Activated CD8-positive, alpha-beta T cell treated with anti-CD3 and anti-CD28 coated beads for 36 hours (primary cell): Measurements from ENCODE around the gene STYXL1. TPM values are rescaled to one million over a fixed set of nuclear protein-coding genes. Genes with fewer than 3 reads are reported as not detected.

ENCODE experiments used
- ATAC-seq: fragments of 200-7000 bp; cut with Tn5 transposase; one replicate; pipeline ENCODE4 v1.10.0; 2021; ENCODE audit warnings: mild to moderate bottlenecking, moderate library complexity
- CTCF ChIA-PET: fragments of 350-600 bp; sonication (Branson Sonifier 250); formaldehyde crosslinking; loops from one replicate; lab custom pipeline; 2021; ENCODE audit warnings: antibody characterized with exemption; lab: Charles Lee
- POLR2A ChIA-PET: fragments of 350-600 bp; sonication (Branson Sonifier 250); formaldehyde crosslinking; loops from one replicate; lab custom pipeline; 2021; ENCODE audit warnings: antibody characterized with exemption; lab: Charles Lee
- DNase-seq: peaks from one replicate; pipeline ENCODE4 v3.0.0-alpha.2; 2020
- H3K27ac Mint-ChIP-seq: one replicate; pipeline ENCODE4 v1.8.0; 2021; ENCODE audit warnings: mild to moderate bottlenecking, mixed read lengths
- H3K27me3 Mint-ChIP-seq: one replicate; pipeline ENCODE4 v1.8.0; 2021; ENCODE audit warnings: mixed read lengths
- H3K36me3 Mint-ChIP-seq: one replicate; pipeline ENCODE4 v1.8.0; 2021; ENCODE audit warnings: low read depth, mixed read lengths
- H3K4me1 Mint-ChIP-seq: one replicate; pipeline ENCODE4 v1.8.0; 2021; ENCODE audit warnings: low read depth, mixed read lengths
- H3K4me3 Mint-ChIP-seq: one replicate; pipeline ENCODE4 v1.8.0; 2021; ENCODE audit warnings: mild to moderate bottlenecking, moderate library complexity, mixed read lengths
- H3K9me3 Mint-ChIP-seq: one replicate; pipeline ENCODE4 v1.8.0; 2021; ENCODE audit warnings: mixed read lengths
- CTCF ChIP-seq: fragments of 200-600 bp; IDR thresholded peaks from one replicate; pipeline ENCODE4 v1.8.0; 2022; ENCODE audit warnings: antibody characterized with exemption, mild to moderate bottlenecking
- intact Hi-C: fragments of 100-400 bp; cut with micrococcal nuclease; formaldehyde crosslinking; loops from one replicate; pipeline ENCODE4 v1.10.0; 2022
- total RNA-seq, 2 experiments: library from RNA; stranded (reverse); gene quantifications; one replicate each; pipeline ENCODE4 v1.2.3, GENCODE V29; 2021

STYXL1 gene
- total RNA-seq, 2 experiments from 2014 or later = 25.9 to 26.9 TPM

GRCh38 chr7:75958802-75959543 is 88.8 kb downstream of the STYXL1 start:
- Mint-ChIP-seq H3K9me3 (no peaks in the 10 kb centered on the region), H3K4me1 (no peaks in the 10 kb centered on the region), H3K27me3 (no peaks in the 10 kb centered on the region), H3K4me3 (no peak overlapping the region), H3K27ac (no peak overlapping the region), H3K36me3 (peaks cover 9% of the 10 kb centered on the region)
- CTCF ChIA-PET = no interaction called here
- POLR2A ChIA-PET = no interaction called here
- DNase-seq (no peak), ATAC-seq (no peak)
- no peak for TF ChIP-seq CTCF
- intact Hi-C loops = no loop called here

DNA sequence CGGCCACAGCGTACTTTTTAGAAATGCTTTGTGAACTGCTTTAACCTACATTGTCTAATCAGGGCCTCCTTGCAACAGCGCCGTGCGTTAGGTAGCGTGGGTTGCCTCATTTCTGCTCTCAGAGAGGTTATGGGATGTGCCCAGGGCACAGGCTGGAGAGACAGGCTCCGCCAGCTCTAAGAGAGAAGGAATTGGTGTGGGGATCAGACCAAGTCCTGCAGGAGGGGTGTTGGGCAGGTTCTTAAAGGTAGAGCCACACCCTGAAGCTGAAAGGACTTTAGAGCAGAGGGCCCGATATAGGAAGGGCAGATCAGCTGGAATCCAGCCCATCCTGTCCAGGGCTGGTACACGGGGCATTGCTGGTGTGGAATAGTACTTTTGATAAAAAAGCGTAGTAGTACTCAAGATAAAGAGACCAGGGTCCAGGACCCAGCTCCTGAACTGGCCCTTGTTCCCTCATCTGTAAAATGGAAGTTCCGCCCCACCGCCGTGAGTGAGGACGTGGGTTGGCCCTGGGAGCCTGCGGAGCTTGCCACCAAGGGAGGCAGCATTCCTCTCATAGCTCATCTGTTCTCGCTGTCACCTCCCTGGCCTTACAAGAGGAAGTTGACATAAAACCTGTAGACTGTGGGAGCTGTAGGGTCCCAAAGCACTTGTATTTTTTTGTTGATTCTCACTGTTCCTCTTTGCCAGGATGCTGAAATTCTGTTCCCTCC is 90.6 kb downstream of the STYXL1 start:
- Mint-ChIP-seq H3K4me3 (no peak overlapping the region), H3K9me3 (no peaks in the 10 kb centered on the region), H3K27me3 (no peaks in the 10 kb centered on the region), H3K4me1 (no peaks in the 10 kb centered on the region), H3K27ac (no peak overlapping the region), H3K36me3 (peaks cover 9% of the 10 kb centered on the region)
- TF ChIP-seq CTCF = no peak
- ATAC-seq = no peak
- CTCF ChIA-PET = no interaction called here
- POLR2A ChIA-PET = no interaction called here
- intact Hi-C loops = no loop called here
- DNase-seq = no peak

GRCh38 chr7:75955331-75955955 is 92.4 kb downstream of the STYXL1 start:
- no peak for TF ChIP-seq CTCF

DNA sequence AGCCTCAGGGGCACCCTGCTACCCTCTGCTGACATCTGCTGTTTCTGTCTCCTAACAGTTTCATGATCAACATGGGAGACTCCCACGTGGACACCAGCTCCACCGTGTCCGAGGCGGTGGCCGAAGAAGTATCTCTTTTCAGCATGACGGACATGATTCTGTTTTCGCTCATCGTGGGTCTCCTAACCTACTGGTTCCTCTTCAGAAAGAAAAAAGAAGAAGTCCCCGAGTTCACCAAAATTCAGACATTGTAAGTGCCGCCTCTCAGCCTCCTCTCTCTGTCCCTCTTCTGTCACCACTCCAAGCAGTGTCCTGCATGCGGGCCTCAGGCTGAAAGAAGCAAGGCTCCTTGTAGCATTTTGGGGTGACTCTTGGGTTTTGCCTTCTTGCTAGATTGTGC is 93.9 kb downstream of the STYXL1 start:
- ATAC-seq (no peak), DNase-seq (no peak)
- Mint-ChIP-seq H3K4me1 (no peaks in the 10 kb centered on the region), H3K27ac (no peak overlapping the region), H3K36me3 (peaks cover 9% of the 10 kb centered on the region), H3K27me3 (no peaks in the 10 kb centered on the region), H3K9me3 (no peaks in the 10 kb centered on the region), H3K4me3 (no peak overlapping the region)
- intact Hi-C loops = no loop called here
- ChIA-PET CTCF (interaction anchor here (0.8 kb wide), 1 partner anchor 66 kb away, joined by 3 read pairs; no protein-coding TSS in a partner anchor), POLR2A (no interaction called here)
- no peak for TF ChIP-seq CTCF

More at GRCh38 chr7:75955331-75955955, 92.4 kb downstream of the STYXL1 start:
- no peak for DNase-seq
- intact Hi-C loops = no loop called here
- H3K4me1 Mint-ChIP-seq = no peaks in the 10 kb centered on the region
- H3K27me3 Mint-ChIP-seq = no peaks in the 10 kb centered on the region
- ChIA-PET POLR2A (no interaction called here), CTCF (no interaction called here)
- no peak overlapping the region for H3K4me3 Mint-ChIP-seq
- H3K9me3 Mint-ChIP-seq = no peaks in the 10 kb centered on the region
- no peak overlapping the region for H3K27ac Mint-ChIP-seq
- ATAC-seq = no peak
- H3K36me3 Mint-ChIP-seq = peaks cover 9% of the 10 kb centered on the region

GRCh38 chr7:75953431-75953830 is 94.4 kb downstream of the STYXL1 start:
- ATAC-seq (no peak), DNase-seq (no peak)
- CTCF ChIA-PET = no interaction called here
- Mint-ChIP-seq H3K4me3 (no peak overlapping the region), H3K4me1 (peaks cover 2% of the 10 kb centered on the region), H3K36me3 (peaks cover 9% of the 10 kb centered on the region), H3K9me3 (no peaks in the 10 kb centered on the region), H3K27me3 (no peaks in the 10 kb centered on the region), H3K27ac (no peak overlapping the region)
- POLR2A ChIA-PET = no interaction called here
- intact Hi-C loops = no loop called here
- TF ChIP-seq CTCF = no peak
